Stimulated activated CD4-positive, alpha-beta T cell treated with anti-CD3 and anti-CD28 coated beads, Interleukin-15, amount 100 ng/mL, for 48 hours (primary cell): ENCODE results near the gene MLX.
A peak's percentile ranks its signal among the peaks of the same experiment; 100 is the strongest.
"Not testable (repeated sequence)": the region's sequence is repeated elsewhere in the genome, so short reads cannot be mapped to it uniquely, and the experiment has no call there.

ENCODE experiments used
- DNase-seq, 2 donors: peaks; one replicate each; pipeline ENCODE4 v3.0.0-alpha.2; 2020; ENCODE audit warnings: low read depth in 2 of 2

The MLX gene

GRCh38 chr17:42578282-42578869, 11.5 kb downstream of the MLX start:
- peak in 1 of 2 donors; percentile 67 for DNase-seq

DNA sequence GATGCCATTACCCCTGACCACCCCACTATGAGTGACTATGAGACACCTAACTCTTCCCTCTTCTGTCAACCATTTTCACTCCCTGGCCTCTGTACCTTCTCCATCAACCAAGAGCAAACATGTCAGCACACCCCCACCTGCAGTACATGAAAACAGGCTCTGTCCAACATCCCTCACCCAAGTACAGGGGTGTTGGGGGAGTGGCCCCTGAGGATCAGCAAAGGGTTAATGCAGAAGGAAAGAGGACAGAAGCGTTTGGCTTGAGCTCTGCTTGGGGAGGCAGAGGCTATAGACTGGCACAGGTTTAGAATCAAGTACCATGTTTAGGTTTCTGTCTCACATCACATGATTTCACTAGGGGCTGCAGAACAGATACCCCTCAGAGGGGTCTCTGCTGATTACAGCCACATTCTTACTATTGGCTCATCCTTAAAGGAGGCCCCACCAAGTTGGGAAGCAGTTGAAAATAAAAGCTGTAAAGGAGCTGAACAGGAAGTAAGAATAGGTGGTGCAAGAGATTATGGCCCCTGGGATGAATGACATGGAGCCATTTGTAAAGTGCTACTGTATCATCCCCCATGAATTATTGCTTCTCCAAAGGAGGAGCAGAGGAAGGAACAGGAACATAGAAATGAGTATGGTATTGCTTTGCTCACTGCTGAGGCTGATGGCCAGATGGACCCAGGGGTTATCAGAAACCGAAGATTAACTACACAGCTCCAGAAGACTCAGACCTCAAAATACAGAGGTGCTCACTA, 13.1 kb downstream of the MLX start:
- no peak for DNase-seq

DNA sequence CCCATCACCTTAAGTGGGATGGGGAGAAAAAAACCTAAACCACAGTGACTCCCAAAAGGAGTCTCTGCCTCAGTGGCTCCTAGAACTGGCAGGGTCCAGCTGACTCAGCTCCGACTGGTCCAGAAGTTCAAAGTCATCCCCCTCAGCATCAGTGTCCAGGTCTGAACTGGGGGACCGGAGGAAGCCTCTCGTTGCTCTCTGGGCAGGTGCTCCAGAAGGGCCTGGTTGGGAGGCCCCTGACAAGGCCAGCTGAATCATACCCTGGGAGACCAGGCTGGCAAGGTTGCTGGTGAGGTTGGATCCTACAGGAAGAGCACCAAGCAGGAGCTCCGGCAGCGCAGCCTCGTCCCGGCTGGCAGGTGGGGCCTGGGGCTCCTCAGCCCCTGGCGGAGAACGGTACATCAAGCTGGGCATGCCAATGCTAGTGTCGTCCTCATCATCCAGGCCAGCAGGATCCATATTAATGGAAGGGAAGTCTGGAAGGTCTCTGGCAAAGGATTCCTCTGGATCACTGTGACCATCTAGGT, 14.9 kb downstream of the MLX start:
- DNase-seq = no peak

DNA sequence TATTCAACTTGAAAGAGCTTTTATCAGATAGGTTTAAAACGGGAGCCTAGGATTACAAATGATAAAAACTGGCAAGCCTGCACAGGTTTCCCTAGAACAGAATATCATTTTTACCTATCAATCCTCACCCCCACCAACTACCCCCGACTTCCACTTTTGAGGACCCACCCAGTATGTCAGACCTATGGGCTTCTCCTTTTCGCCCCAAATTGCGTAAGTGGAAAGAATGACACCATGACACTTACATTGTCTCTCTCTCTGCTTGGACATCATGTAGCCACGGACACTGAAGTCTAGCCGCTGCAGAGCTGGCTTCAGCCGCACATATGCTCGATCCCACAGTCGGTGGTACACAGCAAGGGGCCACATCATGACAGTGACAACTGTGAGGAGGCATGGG, 18.0 kb downstream of the MLX start:
- DNase-seq = no peak

GRCh38 chr17:42585353-42585752, 18.5 kb downstream of the MLX start:
- DNase-seq = no peak

- no peak for DNase-seq
Measured at GRCh38 chr17:42586514-42587230, 19.8 kb downstream of the MLX start.

DNA sequence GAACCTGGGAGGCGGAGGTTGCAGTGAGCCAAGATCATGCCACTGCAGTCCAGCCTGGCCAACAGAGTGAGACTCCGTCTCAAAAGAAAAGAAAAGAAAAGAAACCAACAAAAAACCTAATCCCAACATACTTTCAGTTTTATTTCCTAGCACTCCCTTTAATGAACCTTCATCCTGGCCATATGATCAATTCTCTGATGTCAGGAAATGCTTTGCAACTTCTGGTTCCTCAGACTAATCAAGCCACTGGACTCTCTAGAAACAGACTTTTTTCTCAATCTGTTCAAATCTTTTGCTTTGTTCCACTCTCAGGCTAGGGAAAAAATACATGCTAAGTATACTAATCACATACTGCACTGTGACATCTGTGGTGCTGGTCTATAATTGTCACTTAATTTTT, 24.0 kb downstream of the MLX start:
- DNase-seq = no peak

- DNase-seq = no peak
Measured at GRCh38 chr17:42591411-42591810, 24.5 kb downstream of the MLX start.

DNA sequence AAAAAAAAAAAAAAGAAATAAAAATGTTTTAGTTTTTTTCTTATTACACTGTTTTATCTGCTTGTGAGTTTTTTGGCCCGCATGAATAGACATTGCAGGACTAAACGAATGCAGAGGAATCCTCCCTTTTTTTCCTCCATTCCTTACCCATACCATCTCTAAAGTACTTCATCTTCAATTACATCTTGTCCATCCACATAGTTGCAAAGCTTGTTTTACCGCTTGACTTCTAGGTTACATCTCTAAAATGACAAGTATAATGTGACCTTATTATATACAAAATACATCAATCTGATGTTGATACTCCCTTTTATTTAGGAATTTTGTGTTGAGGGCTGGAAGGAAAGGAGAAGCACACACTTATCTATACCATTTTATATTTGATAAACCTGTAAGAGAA, 29.5 kb downstream of the MLX start:
- DNase-seq = no peak

GRCh38 chr17:42598905-42599304, 32.0 kb downstream of the MLX start:
- DNase-seq = no peak

GRCh38 chr17:42603318-42603717, 36.4 kb downstream of the MLX start:
- DNase-seq = no peak

DNA sequence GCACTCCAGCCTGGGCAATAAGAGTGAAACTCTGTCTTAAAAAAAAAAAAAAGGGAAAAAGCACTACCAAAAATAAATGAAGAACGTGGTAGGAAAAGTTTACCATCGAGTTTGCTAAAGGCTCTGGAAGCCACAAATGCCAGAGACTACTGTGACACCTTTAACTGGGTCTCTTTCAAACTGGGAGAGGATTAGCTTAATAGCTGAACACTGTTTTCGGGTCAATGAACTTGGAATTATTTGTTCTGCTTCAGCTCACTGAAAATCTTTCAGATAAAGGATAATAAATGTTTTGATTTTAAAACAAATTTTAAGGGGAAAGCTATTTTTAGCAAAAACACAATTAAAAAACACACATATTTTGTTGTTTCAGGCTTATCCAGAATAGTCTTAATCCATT, 40.9 kb downstream of the MLX start:
- no peak for DNase-seq

DNA sequence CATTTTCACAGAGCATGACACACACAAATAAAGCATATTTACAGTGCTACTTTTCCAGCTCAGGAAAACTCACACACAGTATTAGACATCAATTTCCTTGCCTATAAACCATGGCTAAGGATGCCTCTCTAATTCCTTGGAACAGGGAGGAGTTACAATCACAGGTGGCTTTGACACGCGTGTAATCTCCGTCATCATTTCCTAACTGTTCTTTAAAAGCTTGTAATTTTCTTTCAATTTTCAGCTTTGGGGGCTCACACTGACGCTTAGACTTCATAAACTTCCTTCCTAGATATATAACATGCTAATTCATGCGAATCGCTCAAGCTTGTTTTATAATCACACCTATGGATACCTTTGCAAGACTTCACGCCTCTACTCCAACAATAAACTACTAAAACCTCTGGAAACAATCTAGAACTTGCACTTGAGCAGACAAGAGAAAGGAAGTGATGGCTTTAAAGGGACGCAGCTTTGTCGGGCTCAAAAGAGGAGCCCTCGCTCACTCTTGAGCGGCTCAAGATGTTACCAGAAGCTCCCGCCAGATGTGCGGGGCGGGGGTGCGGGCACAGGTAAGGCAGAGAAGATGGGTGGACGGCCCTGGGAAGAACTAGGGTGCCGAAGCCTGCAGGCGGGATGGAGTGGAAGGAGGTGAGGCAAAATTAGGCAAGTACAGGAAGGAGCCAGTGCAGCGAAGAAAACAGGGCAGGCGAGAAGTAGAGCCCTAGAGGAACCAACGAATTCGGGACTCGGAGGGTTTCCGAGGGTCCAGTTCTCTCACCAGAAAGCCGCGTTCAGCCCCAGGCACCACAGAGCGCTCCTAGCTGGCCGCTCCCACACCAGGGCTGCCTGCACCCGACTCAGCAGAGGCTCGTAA, 41.6 kb downstream of the MLX start:
- peak in 1 of 2 donors; percentile 1 for DNase-seq

GRCh38 chr17:42609182-42609813, 42.4 kb downstream of the MLX start, which contains the start of the genes RETREG3 and TUBG1:
TSS of gene RETREG3 (minus strand) at chr17:42609374. CDS start at chr17:42609324, 50 bp downstream.
TSS of gene TUBG1 (plus strand) at chr17:42609683. CDS start at chr17:42609738, 55 bp downstream.
- peak; percentile 98 to 99 for DNase-seq

DNA sequence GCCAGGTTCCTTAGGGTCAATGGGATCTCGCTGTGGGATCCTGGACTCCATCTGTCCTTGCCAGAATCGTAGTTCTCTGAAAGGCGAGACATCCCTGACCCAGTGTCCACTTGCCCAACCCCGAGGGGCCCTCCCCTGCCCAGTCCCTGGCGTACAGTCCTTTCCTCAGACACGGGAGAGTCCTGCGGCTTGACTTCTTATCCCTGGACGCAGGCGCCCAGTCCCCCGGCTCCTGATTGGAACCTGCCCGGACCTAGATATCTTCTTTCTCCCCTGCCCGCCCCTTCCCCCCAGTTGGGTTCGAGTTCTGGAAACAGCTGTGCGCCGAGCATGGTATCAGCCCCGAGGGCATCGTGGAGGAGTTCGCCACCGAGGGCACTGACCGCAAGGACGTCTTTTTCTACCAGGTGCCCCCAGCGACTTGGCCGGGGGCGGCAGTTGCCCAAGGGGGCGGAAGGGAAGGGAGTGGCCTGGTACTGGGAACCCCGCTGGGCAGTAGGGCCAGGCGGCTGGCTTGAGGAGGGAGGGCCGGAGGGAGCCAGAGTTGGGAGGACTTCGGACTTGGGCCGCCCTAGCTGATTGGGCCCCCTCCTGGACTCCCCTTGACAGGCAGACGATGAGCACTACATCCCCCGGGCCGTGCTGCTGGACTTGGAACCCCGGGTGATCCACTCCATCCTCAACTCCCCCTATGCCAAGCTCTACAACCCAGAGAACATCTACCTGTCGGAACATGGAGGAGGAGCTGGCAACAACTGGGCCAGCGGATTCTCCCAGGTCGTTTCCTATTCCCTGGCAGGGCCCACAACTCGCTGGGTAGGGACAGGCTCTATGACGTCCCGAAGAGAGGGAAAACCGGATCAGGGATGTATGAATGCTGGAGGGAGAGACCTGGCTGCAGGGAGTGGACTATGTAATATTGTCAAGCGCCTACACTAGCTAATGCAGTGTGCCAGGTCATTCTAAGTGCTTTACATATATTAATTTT, 43.2 kb downstream of the MLX start:
- not testable (repeated sequence) for DNase-seq

DNA sequence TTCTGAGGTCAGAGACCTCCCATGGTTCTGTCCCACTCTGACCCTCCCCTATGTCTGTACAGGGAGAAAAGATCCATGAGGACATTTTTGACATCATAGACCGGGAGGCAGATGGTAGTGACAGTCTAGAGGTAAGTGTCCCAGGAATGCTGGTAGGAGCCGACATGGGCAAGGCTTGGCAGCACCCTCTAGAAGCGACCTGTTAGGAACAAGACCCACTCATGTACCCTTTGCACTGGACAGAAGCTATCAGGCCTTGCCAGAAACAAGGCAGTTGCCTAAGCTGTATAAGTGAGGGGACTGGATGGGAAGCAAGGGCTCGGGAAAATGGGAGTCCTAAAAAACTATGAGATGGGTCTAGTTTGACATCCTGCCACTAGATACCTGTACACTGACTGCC, 45.1 kb downstream of the MLX start:
- DNase-seq = no peak

DNA sequence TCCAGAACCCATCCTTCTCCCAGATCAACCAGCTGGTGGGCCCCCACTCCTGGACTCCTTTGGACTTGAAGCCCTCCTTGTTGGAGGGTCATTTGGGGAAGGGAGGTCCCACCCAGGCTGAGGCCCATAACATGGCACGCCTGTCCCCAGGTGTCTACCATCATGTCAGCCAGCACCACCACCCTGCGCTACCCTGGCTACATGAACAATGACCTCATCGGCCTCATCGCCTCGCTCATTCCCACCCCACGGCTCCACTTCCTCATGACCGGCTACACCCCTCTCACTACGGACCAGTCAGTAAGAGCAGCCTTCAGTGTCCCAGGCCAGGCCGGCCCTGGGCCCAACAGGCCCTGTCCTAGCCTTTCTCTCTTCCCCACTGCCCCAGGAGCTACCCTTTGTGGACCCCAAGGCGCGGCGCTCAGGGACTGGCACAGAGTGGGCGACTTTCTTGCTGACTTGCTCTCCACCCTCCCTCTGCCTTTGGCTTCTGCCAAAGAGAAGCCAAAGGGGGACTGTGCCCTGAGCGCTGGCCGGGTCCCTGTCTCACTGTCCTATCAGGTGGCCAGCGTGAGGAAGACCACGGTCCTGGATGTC, 46.9 kb downstream of the MLX start:
- no peak for DNase-seq

- DNase-seq = no peak
Measured at GRCh38 chr17:42617956-42618431, 51.1 kb downstream of the MLX start.

GRCh38 chr17:42618442-42619150, 51.7 kb downstream of the MLX start:
- no peak for DNase-seq
